ENCODE measurements around the gene ITGA2.

Gene ITGA2

DNA sequence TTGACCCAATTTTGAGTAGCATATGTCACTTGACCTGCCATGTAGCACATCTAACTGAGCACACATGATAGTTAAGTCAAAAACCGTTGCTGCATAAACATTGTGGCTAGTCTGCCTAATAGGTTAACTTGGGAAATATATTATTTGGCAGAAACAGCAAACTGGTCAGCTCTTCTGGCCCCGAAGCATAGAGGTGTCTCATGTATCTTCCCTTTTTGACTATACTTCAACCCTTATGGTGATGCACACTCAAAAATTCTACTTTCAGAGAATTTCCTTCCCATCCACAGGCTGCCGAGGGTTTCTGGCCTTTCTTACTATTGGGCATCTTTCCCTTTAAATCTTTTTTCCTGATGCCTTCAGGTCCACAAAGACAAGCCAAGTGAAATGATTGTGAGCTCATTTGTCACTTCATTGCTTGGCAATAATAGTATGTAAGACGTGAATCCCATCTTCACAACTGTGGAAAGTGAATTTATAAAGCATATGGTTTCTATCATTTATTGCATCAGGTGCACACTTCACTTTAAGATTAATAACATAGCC lies 79.2 kb downstream of the ITGA2 start:
- TF ChIP-seq SIN3A (IDR thresholded peaks at IDR 0.05; ENCODE audit: borderline replicate concordance, insufficient read depth, low read length): no peak
- no peak for TF ChIP-seq TAF1 (IDR thresholded peaks at IDR 0.05; ENCODE audit: borderline replicate concordance, insufficient read depth, low read length)
- TF ChIP-seq, protein P1, sequence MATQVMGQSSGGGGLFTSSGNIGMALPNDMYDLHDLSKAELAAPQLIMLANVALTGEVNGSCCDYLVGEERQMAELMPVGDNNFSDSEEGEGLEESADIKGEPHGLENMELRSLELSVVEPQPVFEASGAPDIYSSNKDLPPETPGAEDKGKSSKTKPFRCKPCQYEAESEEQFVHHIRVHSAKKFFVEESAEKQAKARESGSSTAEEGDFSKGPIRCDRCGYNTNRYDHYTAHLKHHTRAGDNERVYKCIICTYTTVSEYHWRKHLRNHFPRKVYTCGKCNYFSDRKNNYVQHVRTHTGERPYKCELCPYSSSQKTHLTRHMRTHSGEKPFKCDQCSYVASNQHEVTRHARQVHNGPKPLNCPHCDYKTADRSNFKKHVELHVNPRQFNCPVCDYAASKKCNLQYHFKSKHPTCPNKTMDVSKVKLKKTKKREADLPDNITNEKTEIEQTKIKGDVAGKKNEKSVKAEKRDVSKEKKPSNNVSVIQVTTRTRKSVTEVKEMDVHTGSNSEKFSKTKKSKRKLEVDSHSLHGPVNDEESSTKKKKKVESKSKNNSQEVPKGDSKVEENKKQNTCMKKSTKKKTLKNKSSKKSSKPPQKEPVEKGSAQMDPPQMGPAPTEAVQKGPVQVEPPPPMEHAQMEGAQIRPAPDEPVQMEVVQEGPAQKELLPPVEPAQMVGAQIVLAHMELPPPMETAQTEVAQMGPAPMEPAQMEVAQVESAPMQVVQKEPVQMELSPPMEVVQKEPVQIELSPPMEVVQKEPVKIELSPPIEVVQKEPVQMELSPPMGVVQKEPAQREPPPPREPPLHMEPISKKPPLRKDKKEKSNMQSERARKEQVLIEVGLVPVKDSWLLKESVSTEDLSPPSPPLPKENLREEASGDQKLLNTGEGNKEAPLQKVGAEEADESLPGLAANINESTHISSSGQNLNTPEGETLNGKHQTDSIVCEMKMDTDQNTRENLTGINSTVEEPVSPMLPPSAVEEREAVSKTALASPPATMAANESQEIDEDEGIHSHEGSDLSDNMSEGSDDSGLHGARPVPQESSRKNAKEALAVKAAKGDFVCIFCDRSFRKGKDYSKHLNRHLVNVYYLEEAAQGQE (IDR thresholded peaks at IDR 0.05; ENCODE audit: insufficient read depth in 1 of 2, low read depth in 2 of 2, low read length in 2 of 2): no peak
- TF ChIP-seq FOXP2 (optimal IDR thresholded peaks at IDR 0.05; ENCODE audit: borderline replicate concordance, extremely low read depth, extremely low read length, insufficient read depth): no peak

DNA sequence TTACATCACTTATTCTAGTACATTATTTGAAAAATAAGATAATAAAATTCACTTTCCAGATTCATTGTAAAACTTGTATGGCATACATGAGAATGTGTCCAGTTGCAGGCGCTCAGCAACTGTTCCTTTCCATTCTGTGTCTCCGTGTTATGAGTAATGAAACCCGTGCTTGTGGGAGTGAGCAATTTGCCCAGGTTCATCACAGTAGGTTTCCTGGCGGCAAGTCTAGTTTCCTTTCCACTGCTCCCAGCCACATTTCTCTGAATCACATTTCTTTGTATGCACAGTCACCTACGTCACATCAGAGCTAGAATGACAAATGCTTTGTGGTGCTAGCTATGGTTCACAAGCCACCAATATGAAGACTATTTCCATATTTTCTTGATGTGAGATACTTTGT lies 80.5 kb downstream of the ITGA2 start:
- TF ChIP-seq SIN3A (IDR thresholded peaks at IDR 0.05; ENCODE audit: borderline replicate concordance, insufficient read depth, low read length) (no peak), POLR2AphosphoS5 (IDR thresholded peaks at IDR 0.05; ENCODE audit: low read depth, low read length) (no peak), TAF1 (IDR thresholded peaks at IDR 0.05; ENCODE audit: borderline replicate concordance, insufficient read depth, low read length) (no peak), FOXP2 (optimal IDR thresholded peaks at IDR 0.05; ENCODE audit: borderline replicate concordance, extremely low read depth, extremely low read length, insufficient read depth) (no peak)
- TF ChIP-seq, protein P1 (IDR thresholded peaks at IDR 0.05; ENCODE audit: insufficient read depth in 1 of 2, low read depth in 2 of 2, low read length in 2 of 2): no peak

DNA sequence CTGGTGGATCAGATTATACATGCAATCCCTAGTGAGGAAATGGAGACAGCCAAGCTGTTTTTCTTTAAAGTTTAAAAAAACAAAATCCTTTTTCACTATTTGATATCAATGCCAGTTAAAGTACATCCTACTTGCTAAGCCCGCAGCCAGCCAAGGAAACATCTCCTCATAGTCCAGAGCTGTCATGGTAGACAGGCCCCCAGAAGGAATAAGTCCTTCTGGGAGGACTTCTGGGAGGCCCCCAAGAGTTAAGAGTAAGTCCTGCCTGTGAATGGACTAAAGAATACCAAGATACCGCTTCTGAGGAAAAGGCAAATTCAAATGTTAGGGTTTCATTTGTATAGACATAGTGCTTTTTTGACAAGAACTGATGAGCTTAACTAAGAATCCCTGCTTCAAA lies 82.1 kb downstream of the ITGA2 start:
- TF ChIP-seq FOXP2 (optimal IDR thresholded peaks at IDR 0.05; ENCODE audit: borderline replicate concordance, extremely low read depth, extremely low read length, insufficient read depth) (no peak), POLR2AphosphoS5 (IDR thresholded peaks at IDR 0.05; ENCODE audit: low read depth, low read length) (no peak), SIN3A (IDR thresholded peaks at IDR 0.05; ENCODE audit: borderline replicate concordance, insufficient read depth, low read length) (no peak), TAF1 (IDR thresholded peaks at IDR 0.05; ENCODE audit: borderline replicate concordance, insufficient read depth, low read length) (no peak)
- TF ChIP-seq, protein P1 (IDR thresholded peaks at IDR 0.05; ENCODE audit: insufficient read depth in 1 of 2, low read depth in 2 of 2, low read length in 2 of 2): no peak

DNA sequence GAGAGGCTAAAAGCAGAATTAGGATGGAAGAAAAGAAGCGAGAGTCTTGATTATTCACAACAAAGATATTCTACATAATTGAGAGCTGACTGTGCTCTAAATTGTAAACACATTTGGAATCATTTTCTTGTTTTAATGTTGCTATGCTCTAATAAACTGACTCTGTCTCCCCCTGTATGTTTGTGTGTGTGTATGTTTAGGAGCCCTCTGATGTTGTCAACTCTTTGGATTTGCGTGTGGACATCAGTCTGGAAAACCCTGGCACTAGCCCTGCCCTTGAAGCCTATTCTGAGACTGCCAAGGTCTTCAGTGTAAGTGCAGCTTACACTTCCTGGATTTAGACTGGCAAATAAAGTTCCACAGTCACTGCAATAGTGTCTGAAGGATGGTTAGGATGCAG lies 82.6 kb downstream of the ITGA2 start:
- TF ChIP-seq TAF1 (IDR thresholded peaks at IDR 0.05; ENCODE audit: borderline replicate concordance, insufficient read depth, low read length) (no peak), FOXP2 (optimal IDR thresholded peaks at IDR 0.05; ENCODE audit: borderline replicate concordance, extremely low read depth, extremely low read length, insufficient read depth) (no peak), POLR2AphosphoS5 (IDR thresholded peaks at IDR 0.05; ENCODE audit: low read depth, low read length) (no peak), SIN3A (IDR thresholded peaks at IDR 0.05; ENCODE audit: borderline replicate concordance, insufficient read depth, low read length) (no peak)
- TF ChIP-seq, protein P1 (IDR thresholded peaks at IDR 0.05; ENCODE audit: insufficient read depth in 1 of 2, low read depth in 2 of 2, low read length in 2 of 2): no peak

DNA sequence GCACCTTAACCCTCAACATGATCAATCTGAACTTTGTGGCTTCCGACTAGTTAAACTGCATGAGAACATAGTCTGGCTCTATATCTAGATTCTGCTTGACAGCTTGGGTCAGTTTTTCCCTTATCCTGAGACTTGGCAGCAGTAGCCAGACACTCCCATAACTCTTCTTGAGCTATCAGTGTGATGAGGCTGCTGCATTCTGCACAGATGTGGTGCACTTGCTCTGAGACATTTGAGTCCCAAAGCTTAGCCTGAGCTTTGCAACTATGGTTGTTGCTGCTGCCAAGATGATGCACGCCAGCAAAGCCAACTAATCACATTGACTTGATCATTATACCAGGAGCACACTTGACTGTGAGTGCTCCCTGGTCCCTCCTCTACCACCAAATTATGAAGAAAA lies 84.2 kb downstream of the ITGA2 start:
- TF ChIP-seq TAF1 (IDR thresholded peaks at IDR 0.05; ENCODE audit: borderline replicate concordance, insufficient read depth, low read length): no peak
- no peak for TF ChIP-seq SIN3A (IDR thresholded peaks at IDR 0.05; ENCODE audit: borderline replicate concordance, insufficient read depth, low read length)
- TF ChIP-seq POLR2AphosphoS5 (IDR thresholded peaks at IDR 0.05; ENCODE audit: low read depth, low read length): no peak
- TF ChIP-seq, protein P1 (IDR thresholded peaks at IDR 0.05; ENCODE audit: insufficient read depth in 1 of 2, low read depth in 2 of 2, low read length in 2 of 2): no peak
- TF ChIP-seq FOXP2 (optimal IDR thresholded peaks at IDR 0.05; ENCODE audit: borderline replicate concordance, extremely low read depth, extremely low read length, insufficient read depth): no peak

Data from PFSK-1 (cell line).